ENCODE measurements around the gene PIP5K1B. TPM values are rescaled to one million over a fixed set of nuclear protein-coding genes. Genes with fewer than 3 reads are reported as not detected.

The PIP5K1B gene
- total and polyA plus RNA-seq, 2 donors (not counting 3 experiments of a cell fraction or from before 2014, with no cell fraction given) = 0.27 TPM; not detected in 1

DNA sequence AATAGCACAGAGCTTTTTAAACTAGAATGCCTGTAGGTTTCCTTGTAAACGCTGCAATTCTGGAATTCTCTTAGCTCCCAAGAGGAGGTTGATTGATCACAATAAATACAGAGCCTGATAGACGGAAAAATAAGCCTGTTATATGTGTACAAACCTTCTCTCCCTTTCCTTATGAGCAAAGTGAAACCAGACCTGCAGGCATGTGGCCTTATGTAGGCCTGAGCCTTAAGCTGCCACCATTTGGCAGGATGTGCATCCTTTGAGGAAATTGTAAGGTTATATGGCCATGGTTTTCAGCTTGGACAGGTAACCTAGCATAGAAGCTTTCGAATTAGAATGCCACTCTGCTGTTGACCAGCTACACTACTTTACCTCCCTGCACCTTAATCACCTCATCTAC lies 259.7 kb downstream of the PIP5K1B start:
- Histone ChIP-seq H3K4me3 (replicated peaks in 1 of 3; ENCODE audit: insufficient read depth in 1 of 3, low read depth in 1 of 3, low read length in 3 of 3) (no peak overlapping the region), H3K36me3 (ENCODE audit: control insufficient read depth in 2 of 2, extremely low read depth in 1 of 2, insufficient read depth in 2 of 2, low read length in 2 of 2) (no peaks in the 10 kb centered on the region), H3K9me1 (replicated peaks; ENCODE audit: control insufficient read depth, extremely low read depth, insufficient read depth, low read length) (no peaks in the 10 kb centered on the region), H3K4me1 (ENCODE audit: control insufficient read depth, extremely low read depth, insufficient read depth, low read length) (no peaks in the 10 kb centered on the region), H3K4me2 (ENCODE audit: insufficient read depth, low read length) (no peak overlapping the region), H3K9ac (replicated peaks; ENCODE audit: extremely low read depth, insufficient read depth, low read length) (no peak overlapping the region), H3K9me3 (replicated peaks; ENCODE audit: control insufficient read depth, insufficient read depth, low read length) (no peaks in the 10 kb centered on the region), H3K27me3 (ENCODE audit: control insufficient read depth in 2 of 2, insufficient read depth in 2 of 2, low read length in 2 of 2) (peaks cover 0 to 5% of the 10 kb centered on the region in 2 experiments), H4K20me1 (replicated peaks; ENCODE audit: control insufficient read depth, extremely low read depth, insufficient read depth, low read length) (no peaks in the 10 kb centered on the region), H2AFZ (ENCODE audit: low read depth, low read length) (no peak overlapping the region), H3K79me2 (ENCODE audit: control insufficient read depth, insufficient read depth, low read length) (no peaks in the 10 kb centered on the region), H3K27ac (ENCODE audit: insufficient read depth, low read depth, low read length) (no peak overlapping the region)
- ChIA-PET CTCF (no interaction called here), POLR2A (no interaction called here)
- dilution Hi-C loops (cut with MboI; ENCODE audit: extremely low pct_ligation_motif_present, low sequenced_read_pairs) = no loop called here
- no peak for TF ChIP-seq MYC (IDR thresholded peaks at IDR 0.05; ENCODE audit: low read depth, low read length)
- intact Hi-C loops (cut with micrococcal nuclease) = no loop called here
- DNase-seq (ENCODE audit: low read depth, low spot score) = no peak
- FAIRE-seq = no peak
- BruUV-seq (replicated peaks) = no TSS peak

DNA sequence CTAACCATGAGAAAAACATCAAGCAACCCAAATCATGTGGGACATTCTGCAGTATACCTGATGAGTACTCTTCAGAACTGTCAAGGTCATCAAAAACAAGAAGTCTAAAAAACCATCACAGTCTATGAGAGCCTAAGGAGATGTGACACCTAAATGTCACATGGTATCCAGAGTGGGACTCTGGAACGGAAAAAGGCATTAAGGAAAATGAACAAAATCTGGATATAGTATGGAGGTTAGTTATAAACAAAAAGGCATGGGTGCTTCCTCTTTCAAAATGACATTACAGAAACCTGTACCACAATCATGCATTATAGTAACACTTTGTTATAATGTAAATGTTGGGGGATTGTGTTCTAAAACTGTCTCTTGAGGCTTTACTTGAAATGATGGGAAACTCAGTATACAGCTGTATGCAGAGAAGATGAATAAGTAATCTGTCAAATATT lies 261.5 kb downstream of the PIP5K1B start:
- no peaks in the 10 kb centered on the region for H3K9me1 ChIP-seq (replicated peaks; ENCODE audit: control insufficient read depth, extremely low read depth, insufficient read depth, low read length)
- no peaks in the 10 kb centered on the region for H3K79me2 ChIP-seq (ENCODE audit: control insufficient read depth, insufficient read depth, low read length)
- H3K4me3 ChIP-seq (replicated peaks in 1 of 3; ENCODE audit: insufficient read depth in 1 of 3, low read depth in 1 of 3, low read length in 3 of 3) = no peak overlapping the region
- dilution Hi-C loops (cut with MboI; ENCODE audit: extremely low pct_ligation_motif_present, low sequenced_read_pairs) (no loop called here), intact Hi-C loops (cut with micrococcal nuclease) (no loop called here)
- peaks cover 0 to 5% of the 10 kb centered on the region in 2 experiments for H3K27me3 ChIP-seq (ENCODE audit: control insufficient read depth in 2 of 2, insufficient read depth in 2 of 2, low read length in 2 of 2)
- DNase-seq (ENCODE audit: low read depth, low spot score) (no peak), FAIRE-seq (no peak)
- no TSS peak for BruUV-seq (replicated peaks)
- no peaks in the 10 kb centered on the region for H3K36me3 ChIP-seq (ENCODE audit: control insufficient read depth in 2 of 2, extremely low read depth in 1 of 2, insufficient read depth in 2 of 2, low read length in 2 of 2)
- ChIA-PET CTCF (interaction anchor here (1.0 kb wide), 1 partner anchor 33 kb away, joined by 3 read pairs; no protein-coding TSS in a partner anchor), POLR2A (no interaction called here)
- no peak for TF ChIP-seq FOS (IDR thresholded peaks at IDR 0.05; ENCODE audit: borderline replicate concordance, insufficient read depth, low read length)
- no peak for TF ChIP-seq POLR2A (IDR thresholded peaks at IDR 0.05; ENCODE audit: low read depth, low read length)
- TF ChIP-seq MYC (IDR thresholded peaks at IDR 0.05; ENCODE audit: low read depth, low read length) = no peak
- TF ChIP-seq JUN (IDR thresholded peaks at IDR 0.05; ENCODE audit: borderline replicate concordance, insufficient read depth, insufficient read length, low read depth) = no peak
- TF ChIP-seq, protein P1, sequence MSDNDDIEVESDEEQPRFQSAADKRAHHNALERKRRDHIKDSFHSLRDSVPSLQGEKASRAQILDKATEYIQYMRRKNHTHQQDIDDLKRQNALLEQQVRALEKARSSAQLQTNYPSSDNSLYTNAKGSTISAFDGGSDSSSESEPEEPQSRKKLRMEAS (IDR thresholded peaks at IDR 0.05; ENCODE audit: insufficient read depth, insufficient read length) = no peak
- no peak for TF ChIP-seq POLR2AphosphoS5 (IDR thresholded peaks at IDR 0.05; ENCODE audit: insufficient read depth, low read depth, low read length)
- TF ChIP-seq GATA2 (IDR thresholded peaks at IDR 0.05; ENCODE audit: insufficient read depth, insufficient read length, low read depth, low read length) = no peak
- TF ChIP-seq, protein P2, sequence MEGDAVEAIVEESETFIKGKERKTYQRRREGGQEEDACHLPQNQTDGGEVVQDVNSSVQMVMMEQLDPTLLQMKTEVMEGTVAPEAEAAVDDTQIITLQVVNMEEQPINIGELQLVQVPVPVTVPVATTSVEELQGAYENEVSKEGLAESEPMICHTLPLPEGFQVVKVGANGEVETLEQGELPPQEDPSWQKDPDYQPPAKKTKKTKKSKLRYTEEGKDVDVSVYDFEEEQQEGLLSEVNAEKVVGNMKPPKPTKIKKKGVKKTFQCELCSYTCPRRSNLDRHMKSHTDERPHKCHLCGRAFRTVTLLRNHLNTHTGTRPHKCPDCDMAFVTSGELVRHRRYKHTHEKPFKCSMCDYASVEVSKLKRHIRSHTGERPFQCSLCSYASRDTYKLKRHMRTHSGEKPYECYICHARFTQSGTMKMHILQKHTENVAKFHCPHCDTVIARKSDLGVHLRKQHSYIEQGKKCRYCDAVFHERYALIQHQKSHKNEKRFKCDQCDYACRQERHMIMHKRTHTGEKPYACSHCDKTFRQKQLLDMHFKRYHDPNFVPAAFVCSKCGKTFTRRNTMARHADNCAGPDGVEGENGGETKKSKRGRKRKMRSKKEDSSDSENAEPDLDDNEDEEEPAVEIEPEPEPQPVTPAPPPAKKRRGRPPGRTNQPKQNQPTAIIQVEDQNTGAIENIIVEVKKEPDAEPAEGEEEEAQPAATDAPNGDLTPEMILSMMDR (IDR thresholded peaks at IDR 0.05; ENCODE audit: extremely low read depth in 1 of 2, insufficient read depth in 1 of 2, low read depth in 1 of 2, low read length in 2 of 2) = no peak
- TF ChIP-seq EZH2 (IDR thresholded peaks at IDR 0.05; ENCODE audit: borderline replicate concordance, low read depth, low read length, severe bottlenecking) = no peak
- H3K4me1 ChIP-seq (ENCODE audit: control insufficient read depth, extremely low read depth, insufficient read depth, low read length) = no peaks in the 10 kb centered on the region
- no peak overlapping the region for H2AFZ ChIP-seq (ENCODE audit: low read depth, low read length)
- H3K27ac ChIP-seq (ENCODE audit: insufficient read depth, low read depth, low read length) = no peak overlapping the region
- no peak overlapping the region for H3K9ac ChIP-seq (replicated peaks; ENCODE audit: extremely low read depth, insufficient read depth, low read length)
- H3K9me3 ChIP-seq (replicated peaks; ENCODE audit: control insufficient read depth, insufficient read depth, low read length) = no peaks in the 10 kb centered on the region
- no peak overlapping the region for H3K4me2 ChIP-seq (ENCODE audit: insufficient read depth, low read length)
- H4K20me1 ChIP-seq (replicated peaks; ENCODE audit: control insufficient read depth, extremely low read depth, insufficient read depth, low read length) = no peaks in the 10 kb centered on the region
